OCI-LY3 (cell line): Measurements from ENCODE around the gene NR1H3.

Experiments used
- H2AFZ ChIP-seq: fragments of 200-600, 300-600 bp; shearing (Covaris generic); 2 replicates; pipeline ENCODE4 v1.6.0; 2014; ENCODE audit warnings: antibody characterized with exemption, low read depth, low read length
- H3K27ac ChIP-seq: fragments of 200-600, 300-600 bp; sonication (generic); 2 replicates; pipeline ENCODE4 v1.5.1; 2014; ENCODE audit warnings: mild to moderate bottlenecking, low read length, moderate library complexity, mixed read lengths
- H3K27me3 ChIP-seq: fragments of 200-600, 300-600 bp; sonication (generic); 2 replicates; pipeline ENCODE4 v1.6.1; 2014; ENCODE audit warnings: low read depth, low read length, mixed read lengths
- H3K36me3 ChIP-seq: fragments of 200-600, 300-600 bp; sonication (generic); replicated peaks from 2 replicates; pipeline ENCODE3; 2014; ENCODE audit warnings: low read depth, low read length, mixed read lengths
- H3K4me1 ChIP-seq: fragments of 300-600, 200-600 bp; sonication (generic); 2 replicates; pipeline ENCODE4 v1.6.1; 2014; ENCODE audit warnings: low read length, mixed read lengths
- H3K4me2 ChIP-seq: fragments of 200-600, 300-600 bp; sonication (generic); 2 replicates; pipeline ENCODE4 v1.6.1; 2014; ENCODE audit warnings: low read length, mixed read lengths
- H3K4me3 ChIP-seq: fragments of 300-600, 200-600 bp; sonication (generic); 2 replicates; pipeline ENCODE4 v1.5.1; 2014; ENCODE audit warnings: antibody characterized with exemption, mild to moderate bottlenecking, low read length, moderate library complexity
- H3K79me2 ChIP-seq: fragments of 300-600, 200-600 bp; shearing (Covaris generic); 2 replicates; pipeline ENCODE4 v1.6.1; 2014; ENCODE audit warnings: mild to moderate bottlenecking, low read length, mixed read lengths
- H3K9ac ChIP-seq: fragments of 300-600, 200-600 bp; shearing (Covaris generic); 2 replicates; pipeline ENCODE4 v1.6.0; 2014; ENCODE audit warnings: mild to moderate bottlenecking, low read length, moderate library complexity
- H3K9me3 ChIP-seq: fragments of 200-600, 300-600 bp; shearing (Covaris generic); 2 replicates; pipeline ENCODE4 v1.6.1; 2014; ENCODE audit warnings: low read length, mixed read lengths; ENCODE audit not compliant: insufficient read depth
- H4K20me1 ChIP-seq: fragments of 200-600, 300-600 bp; sonication (generic); 2 replicates; pipeline ENCODE4 v1.6.1; 2016; ENCODE audit warnings: low read length, mixed read lengths; ENCODE audit not compliant: insufficient read depth
- CTCF ChIP-seq: fragments of 200-600, 300-600 bp; sonication (generic); IDR thresholded peaks from 2 replicates; pipeline ENCODE4 v1.5.1; 2014; ENCODE audit warnings: antibody characterized with exemption, low read length, low read depth
- EZH2phosphoT487 ChIP-seq: fragments of 200-600 bp; shearing (Covaris generic); IDR thresholded peaks from 2 replicates; pipeline ENCODE4 v1.6.1; 2018; ENCODE audit warnings: antibody characterized with exemption, mixed run types, low read depth

NR1H3 gene

GRCh38 chr11:47317064-47317828 lies 59.5 kb downstream of the NR1H3 start:
- no peaks in the 10 kb centered on the region for H3K9me3 ChIP-seq
- H3K4me1 ChIP-seq, result no peaks in the 10 kb centered on the region; the same call in 1 of the 2 replicates
- no peak overlapping the region for H3K4me3 ChIP-seq
- H3K79me2 ChIP-seq, result no peaks in the 10 kb centered on the region
- peaks cover 14% of the 10 kb centered on the region for H3K36me3 ChIP-seq
- no peak for TF ChIP-seq EZH2phosphoT487
- no peak for TF ChIP-seq CTCF
- no peaks in the 10 kb centered on the region for H3K27me3 ChIP-seq
- no peak overlapping the region for H3K27ac ChIP-seq
- H3K4me2 ChIP-seq, result no peak overlapping the region
- H4K20me1 ChIP-seq, result no peaks in the 10 kb centered on the region
- H3K9ac ChIP-seq, result no peak overlapping the region
- H2AFZ ChIP-seq, result no peak overlapping the region

GRCh38 chr11:47318166-47318565 lies 60.4 kb downstream of the NR1H3 start:
- H3K4me3 ChIP-seq, result no peak overlapping the region
- no peak overlapping the region for H3K9ac ChIP-seq
- H3K27ac ChIP-seq, result no peak overlapping the region
- TF ChIP-seq EZH2phosphoT487, result no peak
- no peak for TF ChIP-seq CTCF
- H2AFZ ChIP-seq, result no peak overlapping the region
- H3K4me1 ChIP-seq, result no peaks in the 10 kb centered on the region; the same call in 1 of the 2 replicates
- no peaks in the 10 kb centered on the region for H3K27me3 ChIP-seq
- no peaks in the 10 kb centered on the region for H3K9me3 ChIP-seq
- no peaks in the 10 kb centered on the region for H4K20me1 ChIP-seq
- no peaks in the 10 kb centered on the region for H3K79me2 ChIP-seq
- H3K4me2 ChIP-seq, result no peak overlapping the region
- H3K36me3 ChIP-seq, result peaks cover 14% of the 10 kb centered on the region
